GM23248 (cell line): ENCODE data around the gene LDHB. TPM values are rescaled to one million over a fixed set of nuclear protein-coding genes. Genes with fewer than 3 reads are reported as not detected.

Experiments
- DNase-seq: peaks from one replicate; pipeline ENCODE4 v3.0.0-alpha.2; 2015
- H2AFZ ChIP-seq: fragments of 200-600 bp; sonication (generic); 2 replicates; pipeline ENCODE4 v1.6.1; 2016; ENCODE audit warnings: antibody characterized with exemption
- H3F3A ChIP-seq: fragments of 200-600 bp; sonication (generic); 2 replicates; pipeline ENCODE4 v1.6.1; 2016; ENCODE audit warnings: mild to moderate bottlenecking, antibody characterized with exemption, mixed run types; ENCODE audit not compliant: insufficient read depth
- H3K27ac ChIP-seq: fragments of 200-600 bp; sonication (generic); 2 replicates; pipeline ENCODE4 v1.5.1; 2016; ENCODE audit warnings: mild to moderate bottlenecking
- H3K27me3 ChIP-seq: fragments of 200-600 bp; sonication (generic); replicated peaks from 2 replicates; pipeline ENCODE4 v1.6.1; 2016; ENCODE audit warnings: mild to moderate bottlenecking; ENCODE audit not compliant: insufficient read depth
- H3K36me3 ChIP-seq: fragments of 200-600 bp; sonication (generic); 2 replicates; pipeline ENCODE4 v1.6.1; 2016; ENCODE audit warnings: low read depth, mild to moderate bottlenecking
- H3K4me1 ChIP-seq: fragments of 200-600 bp; sonication (generic); 2 replicates; pipeline ENCODE4 v1.6.1; 2016; ENCODE audit warnings: mild to moderate bottlenecking; ENCODE audit not compliant: insufficient read depth
- H3K4me2 ChIP-seq: fragments of 200-600 bp; sonication (generic); one replicate; pipeline ENCODE4 v1.6.1; 2016; ENCODE audit warnings: mild to moderate bottlenecking; ENCODE audit not compliant: unreplicated experiment
- H3K4me3 ChIP-seq: fragments of 200-600 bp; sonication (generic); 2 replicates; pipeline ENCODE4 v1.5.1; 2016; ENCODE audit warnings: mild to moderate bottlenecking
- H3K79me2 ChIP-seq: fragments of 200-600 bp; sonication (generic); 2 replicates; pipeline ENCODE4 v1.6.1; 2016; ENCODE audit warnings: mild to moderate bottlenecking; ENCODE audit not compliant: insufficient read depth
- H3K9ac ChIP-seq: fragments of 200-600 bp; sonication (generic); 2 replicates; pipeline ENCODE4 v1.6.1; 2016; ENCODE audit warnings: mild to moderate bottlenecking
- H3K9me2 ChIP-seq: fragments of 200-600 bp; sonication (generic); 2 replicates; pipeline ENCODE4 v1.6.1; 2016; ENCODE audit warnings: mixed run types, mild to moderate bottlenecking, moderate library complexity; ENCODE audit not compliant: insufficient read depth
- H3K9me3 ChIP-seq: fragments of 200-600 bp; sonication (generic); one replicate; pipeline ENCODE4 v1.6.1; 2017; ENCODE audit warnings: low read depth
- H4K20me1 ChIP-seq: fragments of 200-600 bp; sonication (generic); 2 replicates; pipeline ENCODE4 v1.6.0; 2016; ENCODE audit not compliant: insufficient read depth
- EZH2 ChIP-seq: fragments of 200-600 bp; sonication (generic); IDR thresholded peaks from 2 replicates; pipeline ENCODE4 v1.6.1; 2018; ENCODE audit warnings: antibody characterized with exemption, mild to moderate bottlenecking; ENCODE audit not compliant: insufficient read depth, poor library complexity, severe bottlenecking
- EZH2phosphoT487 ChIP-seq: fragments of 200-600 bp; sonication (generic); IDR thresholded peaks from 2 replicates; pipeline ENCODE4 v1.6.1; 2018; ENCODE audit warnings: antibody characterized with exemption, moderate library complexity, mild to moderate bottlenecking, low read depth; ENCODE audit not compliant: insufficient read depth
- WGBS, 2 experiments: methylation state at CpG; one replicate each; pipeline ENCODE4 v1.1.6; 2015 to 2017; ENCODE audit warnings: low lambda C conversion rate in 2 of 2, low coverage in 1 of 2; ENCODE audit errors: missing lambda C conversion rate in 2 of 2; 5-methylcytosine and 5-hydroxymethylcytosine counted together
- in situ Hi-C: fragments of 300-500 bp; cut with MboI; formaldehyde crosslinking; loops from 2 replicates; pipeline ENCODE4 v1.15.0; 2020
- polyA plus RNA-seq: library from polyadenylated mRNA; unstranded; fragments of >200 nt; fragmentation: Nextera tagmentation; extraction: Ambion mirVana; gene quantifications from 2 replicates; pipeline ENCODE4 v1.2.1, GENCODE V29; 2016
- total RNA-seq: library from RNA; depleted of rRNA; stranded (reverse); fragments of >200 nt; shearing (Covaris generic); gene quantifications from 2 replicates; pipeline ENCODE4 v1.2.3, GENCODE V29; 2014

The LDHB gene
- total and polyA plus RNA-seq, 2 experiments from 2014 or later = 464 to 497 TPM

- Histone ChIP-seq H3K4me3 (peak overlapping the region; percentile 96), H2AFZ (peak overlapping the region; percentile 89), H3K9me2 (no peaks in the 10 kb centered on the region), H3K9ac (peak overlapping the region; percentile 90), H3F3A (no peaks in the 10 kb centered on the region; the same call in 1 of the 2 replicates), H4K20me1 (no peaks in the 10 kb centered on the region; the same call in 1 of the 2 replicates), H3K36me3 (peaks cover 29% of the 10 kb centered on the region), H3K4me1 (peaks cover 12% of the 10 kb centered on the region; the same call in 1 of the 2 replicates), H3K27ac (peak overlapping the region; percentile 79), H3K9me3 (no peaks in the 10 kb centered on the region), H3K27me3 (no peaks in the 10 kb centered on the region; the same call in 1 of the 2 replicates), H3K4me2 (peak overlapping the region; percentile 96), H3K79me2 (peaks cover 56% of the 10 kb centered on the region)
- peak; percentile 75 for DNase-seq
- in situ Hi-C loops = no loop called here
- TF ChIP-seq EZH2phosphoT487 = no peak
- TF ChIP-seq EZH2 = no peak
- 1 to 2% methylated on average over 16 of the region's 16 CpGs for WGBS, 2 experiments
Measured at GRCh38 chr12:21656905-21657325, 727 bp downstream of the LDHB start.

GRCh38 chr12:21655591-21655990 lies 2.1 kb downstream of the LDHB start:
- in situ Hi-C loops = no loop called here
- Histone ChIP-seq H3K36me3 (peaks cover 39% of the 10 kb centered on the region), H3K9me2 (no peaks in the 10 kb centered on the region), H2AFZ (no peak overlapping the region), H4K20me1 (no peaks in the 10 kb centered on the region; the same call in 1 of the 2 replicates), H3F3A (no peaks in the 10 kb centered on the region; the same call in 1 of the 2 replicates), H3K79me2 (peaks cover 70% of the 10 kb centered on the region), H3K27ac (peak overlapping the region; percentile 79; the same call in 1 of the 2 replicates), H3K9ac (peak overlapping the region; percentile 90), H3K27me3 (no peaks in the 10 kb centered on the region; the same call in 1 of the 2 replicates), H3K9me3 (no peaks in the 10 kb centered on the region), H3K4me1 (peaks cover 12% of the 10 kb centered on the region; the same call in 1 of the 2 replicates), H3K4me3 (peak overlapping the region; percentile 96), H3K4me2 (peak overlapping the region; percentile 96)
- no peak for TF ChIP-seq EZH2phosphoT487
- DNase-seq = no peak
- 56 to 59% methylated on average over 4 of the region's 4 CpGs for WGBS, 2 experiments

- no peaks in the 10 kb centered on the region for H3K27me3 ChIP-seq
- H4K20me1 ChIP-seq = no peaks in the 10 kb centered on the region; the same call in 1 of the 2 replicates
- peaks cover 12% of the 10 kb centered on the region; the same call in 1 of the 2 replicates for H3K4me1 ChIP-seq
- no peak for TF ChIP-seq EZH2
- TF ChIP-seq EZH2phosphoT487 = no peak
- H3K9ac ChIP-seq = no peak overlapping the region
- H3K36me3 ChIP-seq = peaks cover 54% of the 10 kb centered on the region
- peaks cover 82% of the 10 kb centered on the region for H3K79me2 ChIP-seq
- H3K27ac ChIP-seq = no peak overlapping the region
- in situ Hi-C loops = no loop called here
- H3K4me2 ChIP-seq = no peak overlapping the region
- H3K9me2 ChIP-seq = no peaks in the 10 kb centered on the region
- no peak overlapping the region for H3K4me3 ChIP-seq
- H3K9me3 ChIP-seq = no peaks in the 10 kb centered on the region
- no peak overlapping the region for H2AFZ ChIP-seq
- 92 to 98% methylated on average over 1 of the region's 1 CpG for WGBS, 2 experiments
- DNase-seq = no peak
- H3F3A ChIP-seq = no peaks in the 10 kb centered on the region; the same call in 1 of the 2 replicates
Measured at GRCh38 chr12:21651821-21652220, 5.8 kb downstream of the LDHB start.

GRCh38 chr12:21650997-21651396 lies 6.6 kb downstream of the LDHB start:
- Histone ChIP-seq H3K4me2 (no peak overlapping the region), H3K27me3 (no peaks in the 10 kb centered on the region), H3K9me3 (no peaks in the 10 kb centered on the region), H3K9ac (no peak overlapping the region), H3K4me3 (no peak overlapping the region), H3K79me2 (peaks cover 74% of the 10 kb centered on the region), H3F3A (no peaks in the 10 kb centered on the region; the same call in 1 of the 2 replicates), H4K20me1 (no peaks in the 10 kb centered on the region; the same call in 1 of the 2 replicates), H3K36me3 (peaks cover 62% of the 10 kb centered on the region), H3K4me1 (peaks cover 10% of the 10 kb centered on the region; the same call in 1 of the 2 replicates), H2AFZ (no peak overlapping the region), H3K27ac (no peak overlapping the region), H3K9me2 (no peaks in the 10 kb centered on the region)
- in situ Hi-C loops = no loop called here
- DNase-seq = no peak
- TF ChIP-seq EZH2 (no peak), EZH2phosphoT487 (no peak)
- WGBS, 2 experiments = 95 to 100% methylated on average over 1 of the region's 1 CpG

- TF ChIP-seq EZH2phosphoT487 = no peak
- TF ChIP-seq EZH2 = no peak
- Histone ChIP-seq H3K9me3 (no peaks in the 10 kb centered on the region), H3K4me1 (no peaks in the 10 kb centered on the region), H3K79me2 (peaks cover 54% of the 10 kb centered on the region), H3K4me2 (no peak overlapping the region), H3K4me3 (no peak overlapping the region), H3F3A (no peaks in the 10 kb centered on the region; the same call in 1 of the 2 replicates), H3K27ac (no peak overlapping the region), H4K20me1 (no peaks in the 10 kb centered on the region; the same call in 1 of the 2 replicates), H3K36me3 (peaks cover 67% of the 10 kb centered on the region), H3K9ac (no peak overlapping the region), H3K9me2 (no peaks in the 10 kb centered on the region), H2AFZ (no peak overlapping the region), H3K27me3 (no peaks in the 10 kb centered on the region)
- no peak for DNase-seq
- WGBS, 2 experiments = 57% methylated on average over 3 of the region's 3 CpGs
- in situ Hi-C loops = no loop called here
Measured at GRCh38 chr12:21649034-21649433, 8.6 kb downstream of the LDHB start.
